ENCODE measurements around the gene DNAH12.

DNA sequence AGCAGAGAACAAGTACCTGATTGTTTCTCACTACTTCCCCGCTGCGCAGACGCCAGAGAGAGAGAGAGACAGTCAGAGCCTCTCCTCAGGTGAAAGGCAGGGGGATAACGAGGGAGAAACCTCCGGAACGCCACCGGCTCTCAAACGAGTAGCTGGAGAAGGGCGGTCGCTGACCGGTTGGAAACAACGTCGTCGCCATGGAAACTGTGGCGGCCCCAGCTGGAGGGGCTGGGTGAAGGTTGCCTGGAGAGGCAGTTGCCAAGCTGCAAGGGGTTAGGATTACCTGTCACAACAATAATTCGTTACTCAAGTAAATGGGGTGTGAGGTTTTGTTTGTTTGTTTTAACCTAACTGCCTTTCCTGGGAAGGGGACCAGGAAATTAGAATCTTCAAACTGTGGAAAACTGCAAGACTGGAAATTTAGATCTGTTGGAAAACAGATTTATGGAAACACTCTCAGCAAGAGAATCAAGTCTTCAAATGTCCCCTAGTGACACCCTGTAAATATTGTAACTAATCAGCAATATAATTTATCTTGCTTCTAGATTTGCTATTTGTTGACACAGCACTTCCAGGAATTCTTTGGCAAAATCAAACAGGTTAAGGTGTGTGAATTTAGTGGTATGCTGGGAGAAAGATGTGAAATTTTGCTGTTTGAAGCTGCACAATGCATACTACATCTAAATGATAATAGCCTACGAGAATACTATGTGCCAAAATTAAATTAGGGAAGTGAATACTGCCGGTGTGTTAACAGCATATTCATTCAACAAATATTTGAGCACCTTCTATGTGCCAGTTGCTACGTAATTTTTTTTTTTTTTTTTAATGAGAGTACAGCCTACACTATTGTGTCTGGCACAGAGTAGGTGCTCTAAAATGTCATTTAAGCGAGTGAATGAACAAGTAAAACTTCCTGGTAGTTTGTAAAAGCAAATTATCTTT is at the start of gene DNAH12:
- TF ChIP-seq, protein P1, sequence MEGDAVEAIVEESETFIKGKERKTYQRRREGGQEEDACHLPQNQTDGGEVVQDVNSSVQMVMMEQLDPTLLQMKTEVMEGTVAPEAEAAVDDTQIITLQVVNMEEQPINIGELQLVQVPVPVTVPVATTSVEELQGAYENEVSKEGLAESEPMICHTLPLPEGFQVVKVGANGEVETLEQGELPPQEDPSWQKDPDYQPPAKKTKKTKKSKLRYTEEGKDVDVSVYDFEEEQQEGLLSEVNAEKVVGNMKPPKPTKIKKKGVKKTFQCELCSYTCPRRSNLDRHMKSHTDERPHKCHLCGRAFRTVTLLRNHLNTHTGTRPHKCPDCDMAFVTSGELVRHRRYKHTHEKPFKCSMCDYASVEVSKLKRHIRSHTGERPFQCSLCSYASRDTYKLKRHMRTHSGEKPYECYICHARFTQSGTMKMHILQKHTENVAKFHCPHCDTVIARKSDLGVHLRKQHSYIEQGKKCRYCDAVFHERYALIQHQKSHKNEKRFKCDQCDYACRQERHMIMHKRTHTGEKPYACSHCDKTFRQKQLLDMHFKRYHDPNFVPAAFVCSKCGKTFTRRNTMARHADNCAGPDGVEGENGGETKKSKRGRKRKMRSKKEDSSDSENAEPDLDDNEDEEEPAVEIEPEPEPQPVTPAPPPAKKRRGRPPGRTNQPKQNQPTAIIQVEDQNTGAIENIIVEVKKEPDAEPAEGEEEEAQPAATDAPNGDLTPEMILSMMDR (IDR thresholded peaks at IDR 0.05 in 4 of 5, conservative IDR thresholded peaks at IDR 0.05 in 1 of 5) = no peak
- TF ChIP-seq POLR2A (IDR thresholded peaks at IDR 0.05) = no peak
